ENCODE data around the gene SLCO1C1. TPM values are rescaled to one million over a fixed set of nuclear protein-coding genes. Genes with fewer than 3 reads are reported as not detected.

SLCO1C1 gene
- total RNA-seq, 1 donor from 2014 or later, result not detected

DNA sequence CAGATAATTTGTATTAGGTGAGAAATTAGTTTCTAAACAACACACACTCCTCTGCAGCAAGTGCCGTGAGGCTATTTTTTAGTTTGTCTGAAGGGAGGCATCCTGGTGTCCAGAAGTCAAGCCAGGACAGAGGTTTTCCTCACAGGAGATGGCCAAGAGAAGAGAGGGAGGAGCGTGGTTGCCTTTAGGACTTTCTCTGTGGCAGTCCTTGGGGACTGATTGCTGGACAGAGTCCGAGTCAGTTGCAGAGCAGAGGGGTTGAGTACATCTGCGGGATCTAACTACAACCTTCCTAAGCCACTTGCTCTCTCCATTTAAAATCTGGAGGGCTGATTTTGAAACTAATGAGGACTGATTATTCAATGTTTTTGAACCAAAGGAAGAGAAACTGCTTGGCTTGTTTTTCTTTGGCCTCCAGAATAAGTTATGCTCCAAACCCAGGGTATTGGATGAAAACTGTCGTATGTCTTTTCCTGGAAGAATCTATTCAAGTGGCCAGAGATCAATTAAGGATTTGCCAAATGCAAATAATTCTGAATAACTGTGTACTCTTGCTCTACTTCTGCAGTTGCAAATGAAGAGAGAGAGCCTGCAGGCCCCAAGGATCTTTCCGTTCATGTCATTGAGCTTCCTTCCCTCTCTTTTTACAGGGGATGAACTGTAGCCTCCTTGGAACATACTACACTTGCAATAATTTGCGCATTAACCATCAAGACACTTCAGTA lies 1.2 kb downstream of the SLCO1C1 start:
- TF ChIP-seq, protein P1, sequence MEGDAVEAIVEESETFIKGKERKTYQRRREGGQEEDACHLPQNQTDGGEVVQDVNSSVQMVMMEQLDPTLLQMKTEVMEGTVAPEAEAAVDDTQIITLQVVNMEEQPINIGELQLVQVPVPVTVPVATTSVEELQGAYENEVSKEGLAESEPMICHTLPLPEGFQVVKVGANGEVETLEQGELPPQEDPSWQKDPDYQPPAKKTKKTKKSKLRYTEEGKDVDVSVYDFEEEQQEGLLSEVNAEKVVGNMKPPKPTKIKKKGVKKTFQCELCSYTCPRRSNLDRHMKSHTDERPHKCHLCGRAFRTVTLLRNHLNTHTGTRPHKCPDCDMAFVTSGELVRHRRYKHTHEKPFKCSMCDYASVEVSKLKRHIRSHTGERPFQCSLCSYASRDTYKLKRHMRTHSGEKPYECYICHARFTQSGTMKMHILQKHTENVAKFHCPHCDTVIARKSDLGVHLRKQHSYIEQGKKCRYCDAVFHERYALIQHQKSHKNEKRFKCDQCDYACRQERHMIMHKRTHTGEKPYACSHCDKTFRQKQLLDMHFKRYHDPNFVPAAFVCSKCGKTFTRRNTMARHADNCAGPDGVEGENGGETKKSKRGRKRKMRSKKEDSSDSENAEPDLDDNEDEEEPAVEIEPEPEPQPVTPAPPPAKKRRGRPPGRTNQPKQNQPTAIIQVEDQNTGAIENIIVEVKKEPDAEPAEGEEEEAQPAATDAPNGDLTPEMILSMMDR (IDR thresholded peaks at IDR 0.05; ENCODE audit: insufficient read depth, low read depth, low read length), result no peak
- no peak for TF ChIP-seq EZH2 (IDR thresholded peaks at IDR 0.05; ENCODE audit: insufficient read depth, low read length)
- no peaks in the 10 kb centered on the region for H3K4me1 ChIP-seq (ENCODE audit: insufficient read depth, low read length)
- no peaks in the 10 kb centered on the region for H3K9me3 ChIP-seq (ENCODE audit: insufficient read depth, low read depth, low read length)
- no peak overlapping the region for H2AFZ ChIP-seq (ENCODE audit: low read depth, low read length)
- H3K79me2 ChIP-seq (ENCODE audit: insufficient read depth, low read length), result no peaks in the 10 kb centered on the region
- FAIRE-seq (no peak), DNase-seq (ENCODE audit: low read depth) (no peak)
- no peak overlapping the region for H3K4me2 ChIP-seq (ENCODE audit: low read length)
- no peaks in the 10 kb centered on the region for H3K36me3 ChIP-seq (ENCODE audit: insufficient read depth, low read length)
- H3K27ac ChIP-seq (ENCODE audit: low read depth, low read length), result no peak overlapping the region
- H3K4me3 ChIP-seq (ENCODE audit: insufficient read depth, low read depth, low read length), result no peak overlapping the region
- Mint-ChIP-seq H3K4me1 (ENCODE audit: low read depth, unreplicated experiment) (no peaks in the 10 kb centered on the region), H3K4me3 (ENCODE audit: unreplicated experiment) (no peak overlapping the region), H3K27me3 (ENCODE audit: low read depth, unreplicated experiment) (peaks cover 2% of the 10 kb centered on the region), H3K36me3 (ENCODE audit: low read depth, unreplicated experiment) (no peaks in the 10 kb centered on the region), H3K9me3 (ENCODE audit: unreplicated experiment) (no peaks in the 10 kb centered on the region), H3K27ac (ENCODE audit: unreplicated experiment) (no peak overlapping the region)
- no peaks in the 10 kb centered on the region for H3K27me3 ChIP-seq (ENCODE audit: insufficient read depth, low read length)
- H4K20me1 ChIP-seq (ENCODE audit: insufficient read depth, low read length), result no peaks in the 10 kb centered on the region
- H3K9ac ChIP-seq (ENCODE audit: low read length), result no peak overlapping the region

DNA sequence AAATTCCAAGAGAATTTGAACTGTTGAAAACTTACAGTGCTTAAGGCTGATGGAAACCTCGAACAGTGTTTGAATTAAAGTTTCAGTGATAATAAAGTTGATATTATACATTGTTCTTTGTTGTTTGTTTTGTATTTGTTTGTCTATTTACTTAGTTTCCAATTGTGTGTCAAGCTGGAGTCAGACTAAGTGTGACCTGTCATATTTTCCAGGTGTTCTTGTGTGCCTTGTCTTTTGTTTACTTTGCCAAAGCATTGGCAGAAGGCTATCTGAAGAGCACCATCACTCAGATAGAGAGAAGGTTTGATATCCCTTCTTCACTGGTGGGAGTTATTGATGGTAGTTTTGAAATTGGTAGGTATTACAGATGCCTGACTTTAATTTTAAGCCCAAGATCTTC lies 6.0 kb downstream of the SLCO1C1 start:
- H3K27me3 ChIP-seq (ENCODE audit: insufficient read depth, low read length), result no peaks in the 10 kb centered on the region
- no peak for TF ChIP-seq EZH2 (IDR thresholded peaks at IDR 0.05; ENCODE audit: insufficient read depth, low read length)
- TF ChIP-seq, protein P1 (IDR thresholded peaks at IDR 0.05; ENCODE audit: insufficient read depth, low read depth, low read length), result no peak
- H2AFZ ChIP-seq (ENCODE audit: low read depth, low read length), result no peak overlapping the region
- Mint-ChIP-seq H3K27ac (ENCODE audit: unreplicated experiment) (no peak overlapping the region), H3K9me3 (ENCODE audit: unreplicated experiment) (no peaks in the 10 kb centered on the region), H3K36me3 (ENCODE audit: low read depth, unreplicated experiment) (no peaks in the 10 kb centered on the region), H3K27me3 (ENCODE audit: low read depth, unreplicated experiment) (peaks cover 2% of the 10 kb centered on the region), H3K4me1 (ENCODE audit: low read depth, unreplicated experiment) (no peaks in the 10 kb centered on the region), H3K4me3 (ENCODE audit: unreplicated experiment) (no peak overlapping the region)
- H3K4me1 ChIP-seq (ENCODE audit: insufficient read depth, low read length), result no peaks in the 10 kb centered on the region
- no peaks in the 10 kb centered on the region for H3K79me2 ChIP-seq (ENCODE audit: insufficient read depth, low read length)
- H3K4me2 ChIP-seq (ENCODE audit: low read length), result no peak overlapping the region
- H3K36me3 ChIP-seq (ENCODE audit: insufficient read depth, low read length), result no peaks in the 10 kb centered on the region
- no peaks in the 10 kb centered on the region for H4K20me1 ChIP-seq (ENCODE audit: insufficient read depth, low read length)
- DNase-seq (ENCODE audit: low read depth), result no peak
- no peak overlapping the region for H3K27ac ChIP-seq (ENCODE audit: low read depth, low read length)
- no peak for FAIRE-seq
- no peak overlapping the region for H3K4me3 ChIP-seq (ENCODE audit: insufficient read depth, low read depth, low read length)
- no peak overlapping the region for H3K9ac ChIP-seq (ENCODE audit: low read length)
- H3K9me3 ChIP-seq (ENCODE audit: insufficient read depth, low read depth, low read length), result no peaks in the 10 kb centered on the region

DNA sequence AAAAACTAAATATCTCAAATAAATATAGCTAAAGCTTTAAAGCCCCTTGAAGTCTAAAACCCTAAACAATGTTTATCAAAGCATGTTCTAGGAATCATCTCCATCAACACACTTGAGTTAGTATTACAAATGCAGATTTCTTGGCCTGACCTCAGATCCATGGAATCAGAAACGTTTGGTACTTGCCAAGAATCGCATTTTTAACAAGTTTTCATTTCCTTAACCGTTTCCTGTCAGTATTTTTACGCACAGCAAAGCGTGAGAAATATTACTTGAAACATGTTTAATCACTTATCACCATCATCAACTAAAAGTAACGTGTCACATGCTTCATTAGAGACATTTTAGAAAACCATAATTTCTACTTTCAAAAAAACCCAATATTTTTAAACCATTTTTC lies 9.7 kb downstream of the SLCO1C1 start:
- no peak overlapping the region for H2AFZ ChIP-seq (ENCODE audit: low read depth, low read length)
- H3K27me3 ChIP-seq (ENCODE audit: insufficient read depth, low read length), result no peaks in the 10 kb centered on the region
- no peak overlapping the region for H3K27ac ChIP-seq (ENCODE audit: low read depth, low read length)
- no peak overlapping the region for H3K4me3 ChIP-seq (ENCODE audit: insufficient read depth, low read depth, low read length)
- no peak overlapping the region for H3K4me2 ChIP-seq (ENCODE audit: low read length)
- H3K36me3 ChIP-seq (ENCODE audit: insufficient read depth, low read length), result no peaks in the 10 kb centered on the region
- no peaks in the 10 kb centered on the region for H4K20me1 ChIP-seq (ENCODE audit: insufficient read depth, low read length)
- no peaks in the 10 kb centered on the region for H3K9me3 ChIP-seq (ENCODE audit: insufficient read depth, low read depth, low read length)
- no peaks in the 10 kb centered on the region for H3K79me2 ChIP-seq (ENCODE audit: insufficient read depth, low read length)
- H3K27me3 Mint-ChIP-seq (ENCODE audit: low read depth, unreplicated experiment), result no peaks in the 10 kb centered on the region
- no peak overlapping the region for H3K4me3 Mint-ChIP-seq (ENCODE audit: unreplicated experiment)
- DNase-seq (ENCODE audit: low read depth), result no peak
- no peak overlapping the region for H3K27ac Mint-ChIP-seq (ENCODE audit: unreplicated experiment)
- H3K9me3 Mint-ChIP-seq (ENCODE audit: unreplicated experiment), result no peaks in the 10 kb centered on the region
- H3K9ac ChIP-seq (ENCODE audit: low read length), result no peak overlapping the region
- TF ChIP-seq EZH2 (IDR thresholded peaks at IDR 0.05; ENCODE audit: insufficient read depth, low read length), result no peak
- TF ChIP-seq, protein P1 (IDR thresholded peaks at IDR 0.05; ENCODE audit: insufficient read depth, low read depth, low read length), result no peak
- no peaks in the 10 kb centered on the region for H3K4me1 ChIP-seq (ENCODE audit: insufficient read depth, low read length)
- no peaks in the 10 kb centered on the region for H3K4me1 Mint-ChIP-seq (ENCODE audit: low read depth, unreplicated experiment)
- no peak for FAIRE-seq
- H3K36me3 Mint-ChIP-seq (ENCODE audit: low read depth, unreplicated experiment), result no peaks in the 10 kb centered on the region
